Gastrocnemius medialis (tissue), 4 donors: ENCODE results near the gene KDM4B. TPM values are rescaled to one million over a fixed set of nuclear protein-coding genes. Genes with fewer than 3 reads are reported as not detected.
"Not testable (repeated sequence)": the region's sequence is repeated elsewhere in the genome, so short reads cannot be mapped to it uniquely, and the experiment has no call there.

Experiments used
- ATAC-seq, 2 donors: fragments of 150-250 bp; one replicate each; pipeline ENCODE4 v1.9.1; 2016
- DNase-seq, 2 donors: peaks; one replicate each; pipeline ENCODE4 v3.0.0-alpha.2; 2019
- H3K27ac ChIP-seq, 4 donors: fragments of 200-600 bp; sonication (generic); 1 replicate in 1 of 4; 2 replicates in 3 of 4; pipeline ENCODE4 v1.5.1; 2016 to 2018; ENCODE audit warnings: mild to moderate bottlenecking in 2 of 4, moderate library complexity in 1 of 4
- H3K27me3 ChIP-seq, 3 donors: fragments of 200-600 bp; sonication (generic) in 2 of 3; 1 replicate in 1 of 3; 2 replicates in 2 of 3; pipeline versions ENCODE4 v1.5.1 to v1.6.0; 2016 to 2019; ENCODE audit warnings: mild to moderate bottlenecking in 1 of 3, moderate library complexity in 1 of 3
- H3K36me3 ChIP-seq, 2 donors: fragments of 200-600 bp; sonication (generic) in 1 of 2; one replicate each; pipeline ENCODE4 v1.5.1; 2017 to 2018
- H3K4me1 ChIP-seq, 2 donors: fragments of 200-600 bp; sonication (generic) in 1 of 2; one replicate each; pipeline ENCODE4 v1.5.1; 2016 to 2017; ENCODE audit warnings: mild to moderate bottlenecking in 2 of 2
- H3K4me3 ChIP-seq, 4 donors: fragments of 200-600 bp; sonication (generic) in 3 of 4; 1 replicate in 1 of 4; 2 replicates in 3 of 4; pipeline ENCODE4 v1.5.1; 2016 to 2019; ENCODE audit warnings: mild to moderate bottlenecking in 2 of 4
- H3K9me3 ChIP-seq, 3 donors: fragments of 200-600 bp; sonication (generic) in 2 of 3; 1 replicate in 1 of 3; 2 replicates in 2 of 3; pipeline ENCODE4 v1.5.1; 2016 to 2019
- CTCF ChIP-seq, 5 experiments: fragments of 450-650 bp in 3 of 5; fragments of 200-600 bp in 2 of 5; sonication (generic) in 2 of 5; IDR thresholded peaks in 4 of 5; conservative IDR thresholded peaks in 1 of 5; 1 replicate in 4 of 5; 2 replicates in 1 of 5; pipeline ENCODE4 v1.5.1; 2016 to 2019; ENCODE audit warnings: antibody characterized with exemption in 5 of 5, mild to moderate bottlenecking in 3 of 5, moderate library complexity in 3 of 5
- POLR2A ChIP-seq, 2 donors: fragments of 450-650 bp; IDR thresholded peaks; one replicate each; pipeline ENCODE4 v1.6.1; 2017; ENCODE audit warnings: antibody characterized with exemption in 2 of 2, mild to moderate bottlenecking in 2 of 2, moderate library complexity in 2 of 2
- in situ Hi-C, 4 donors: fragments of 200-750 bp; cut with MboI; loops; one replicate each; pipeline versions ENCODE4 v1.15.0 to v1.8.0; 2017; ENCODE audit warnings: low sequenced_read_pairs in 4 of 4
- intact Hi-C: fragments of 100-400 bp; cut with DNase I; formaldehyde crosslinking; loops from one replicate; pipeline ENCODE4 v1.15.1; 2023; ENCODE audit warnings: low total_unique reads
- total RNA-seq, 4 donors: library from RNA; depleted of rRNA; stranded (reverse); fragments of >200 nt; gene quantifications; one replicate each; pipeline versions ENCODE4 v1.1.0 to v1.2.3, GENCODE V29; 2016

The KDM4B gene
- total RNA-seq, 4 donors from 2014 or later: 40.9 to 61.4 (median 46.4) TPM

GRCh38 chr19:5155586-5156210 lies 186.8 kb downstream of the KDM4B start:
- Histone ChIP-seq H3K9me3 (no peaks in the 10 kb centered on the region), H3K36me3 (peaks cover 0 to under 1% of the 10 kb centered on the region in 2 donors), H3K4me1 (peaks cover 12 to 30% of the 10 kb centered on the region in 2 donors), H3K4me3 (no peak overlapping the region), H3K27me3 (no peaks in the 10 kb centered on the region), H3K27ac (no peak overlapping the region)
- intact Hi-C loops: loop anchor here (2.0 kb wide), 1 partner anchor 107 kb away; no protein-coding TSS in a partner anchor
- DNase-seq (peak in 1 of 2 donors; percentile 47), ATAC-seq (peak; percentile 55 to 56)
- in situ Hi-C loops: no loop called here
- no peak for TF ChIP-seq CTCF (IDR thresholded peaks at IDR 0.05 in 4 of 5, conservative IDR thresholded peaks at IDR 0.05 in 1 of 5)
- no peak for TF ChIP-seq POLR2A (IDR thresholded peaks at IDR 0.05)

- in situ Hi-C loops: no loop called here
Measured at GRCh38 chr19:5156231-5156986, 187.5 kb downstream of the KDM4B start.

GRCh38 chr19:5157186-5157585 lies 188.3 kb downstream of the KDM4B start:
- no peak for ATAC-seq
- Histone ChIP-seq H3K4me3 (no peak overlapping the region), H3K9me3 (no peaks in the 10 kb centered on the region), H3K4me1 (peaks cover 12 to 30% of the 10 kb centered on the region in 2 donors), H3K27ac (no peak overlapping the region), H3K27me3 (no peaks in the 10 kb centered on the region), H3K36me3 (no peaks in the 10 kb centered on the region)
- intact Hi-C loops (no loop called here), in situ Hi-C loops (no loop called here)
- DNase-seq: no peak
- TF ChIP-seq CTCF (IDR thresholded peaks at IDR 0.05 in 4 of 5, conservative IDR thresholded peaks at IDR 0.05 in 1 of 5): no peak
- no peak for TF ChIP-seq POLR2A (IDR thresholded peaks at IDR 0.05)

More at GRCh38 chr19:5156231-5156986, 187.5 kb downstream of the KDM4B start:
- H3K4me3 ChIP-seq: no peak overlapping the region
- TF ChIP-seq CTCF (IDR thresholded peaks at IDR 0.05 in 4 of 5, conservative IDR thresholded peaks at IDR 0.05 in 1 of 5) (no peak), POLR2A (IDR thresholded peaks at IDR 0.05) (no peak)
- DNase-seq (peak in 1 of 2 donors; percentile 22), ATAC-seq (peak; percentile 10 to 40)
- peaks cover 12 to 30% of the 10 kb centered on the region in 2 donors for H3K4me1 ChIP-seq
- no peak overlapping the region for H3K27ac ChIP-seq
- no peaks in the 10 kb centered on the region for H3K9me3 ChIP-seq
- intact Hi-C loops: no loop called here
- H3K36me3 ChIP-seq: no peaks in the 10 kb centered on the region
- H3K27me3 ChIP-seq: no peaks in the 10 kb centered on the region

GRCh38 chr19:5158549-5159134 lies 189.7 kb downstream of the KDM4B start:
- peaks cover 12 to 30% of the 10 kb centered on the region in 2 donors for H3K4me1 ChIP-seq
- H3K27ac ChIP-seq, H3K4me3 ChIP-seq, in situ Hi-C loops, ATAC-seq, H3K9me3 ChIP-seq, H3K27me3 ChIP-seq, DNase-seq, intact Hi-C loops, H3K36me3 ChIP-seq: not testable (repeated sequence)

- H3K9me3 ChIP-seq, in situ Hi-C loops, DNase-seq, H3K36me3 ChIP-seq, H3K27me3 ChIP-seq, H3K4me3 ChIP-seq, ATAC-seq, H3K27ac ChIP-seq: not testable (repeated sequence)
- intact Hi-C loops: loop anchor here (5.0 kb wide), 1 partner anchor 33 kb away; no protein-coding TSS in a partner anchor
- H3K4me1 ChIP-seq: peaks cover 10 to 14% of the 10 kb centered on the region in 2 donors
Measured at GRCh38 chr19:5160158-5160795, 191.4 kb downstream of the KDM4B start.

- ATAC-seq, H3K4me1 ChIP-seq, H3K9me3 ChIP-seq, H3K4me3 ChIP-seq, DNase-seq, H3K27ac ChIP-seq, H3K27me3 ChIP-seq, in situ Hi-C loops, H3K36me3 ChIP-seq: not testable (repeated sequence)
- intact Hi-C loops: loop anchor here (5.0 kb wide), 1 partner anchor 38 kb away; no protein-coding TSS in a partner anchor
Measured at GRCh38 chr19:5164845-5165696, 196.2 kb downstream of the KDM4B start.
